Measurements from ENCODE around the gene DIAPH1.

GRCh38 chr5:141510850-141511601 lies 107.8 kb downstream of the DIAPH1 start:
- no peak for TF ChIP-seq POLR2A (IDR thresholded peaks at IDR 0.05)
- no peak for TF ChIP-seq CTCF (IDR thresholded peaks at IDR 0.05)
